NCI-H1436 treated with DMSO at 0.1 percent for 48 hours (cell line): ENCODE measurements around the gene MPPED1.

Experiments
- DNase-seq: peaks from one replicate; lab custom pipeline; 2025; lab: John Stamatoyannopoulos, UW

MPPED1 gene

GRCh38 chr22:43392385-43392989, 19.3 kb upstream of the MPPED1 start:
- DNase-seq: no peak

- DNase-seq: no peak
Measured at GRCh38 chr22:43393132-43393843, 18.5 kb upstream of the MPPED1 start.

GRCh38 chr22:43393844-43394474, 17.9 kb upstream of the MPPED1 start:
- DNase-seq: no peak

- DNase-seq: no peak
Measured at GRCh38 chr22:43395086-43395695, 16.6 kb upstream of the MPPED1 start.

- DNase-seq: no peak
Measured at GRCh38 chr22:43396321-43396933, 15.4 kb upstream of the MPPED1 start.

- DNase-seq: no peak
Measured at GRCh38 chr22:43396934-43397457, 14.8 kb upstream of the MPPED1 start.

GRCh38 chr22:43397766-43398165, 14.0 kb upstream of the MPPED1 start:
- DNase-seq: no peak

- DNase-seq: no peak
Measured at GRCh38 chr22:43398246-43398645, 13.6 kb upstream of the MPPED1 start.

- DNase-seq: no peak
Measured at GRCh38 chr22:43398910-43399309, 12.9 kb upstream of the MPPED1 start.

- DNase-seq: no peak
Measured at GRCh38 chr22:43399338-43399979, 12.4 kb upstream of the MPPED1 start.

GRCh38 chr22:43399980-43400358, 11.8 kb upstream of the MPPED1 start:
- no peak for DNase-seq

GRCh38 chr22:43400449-43400848, 11.4 kb upstream of the MPPED1 start:
- no peak for DNase-seq

GRCh38 chr22:43401233-43401632, 10.6 kb upstream of the MPPED1 start:
- no peak for DNase-seq

GRCh38 chr22:43401661-43402060, 10.2 kb upstream of the MPPED1 start:
- DNase-seq: no peak

- no peak for DNase-seq
Measured at GRCh38 chr22:43402128-43402527, 9.7 kb upstream of the MPPED1 start.

- DNase-seq: no peak
Measured at GRCh38 chr22:43404673-43405385, 7.0 kb upstream of the MPPED1 start.

- no peak for DNase-seq
Measured at GRCh38 chr22:43406186-43406790, 5.5 kb upstream of the MPPED1 start.

- DNase-seq: no peak
Measured at GRCh38 chr22:43407591-43407990, 4.2 kb upstream of the MPPED1 start.

- no peak for DNase-seq
Measured at GRCh38 chr22:43408009-43408408, 3.8 kb upstream of the MPPED1 start.

GRCh38 chr22:43409046-43409445, 2.8 kb upstream of the MPPED1 start:
- no peak for DNase-seq

- DNase-seq: no peak
Measured at GRCh38 chr22:43409800-43410199, 2.0 kb upstream of the MPPED1 start.
